ENCODE data around the gene SLC22A17.

GRCh38 chr14:23358042-23358441 is 5.4 kb upstream of the SLC22A17 start:
- no peak for TF ChIP-seq CTCF (IDR thresholded peaks at IDR 0.05; ENCODE audit: low read depth, low read length, missing input control)
- no peak for TF ChIP-seq RXRA (IDR thresholded peaks at IDR 0.05)
- TF ChIP-seq GABPA (IDR thresholded peaks at IDR 0.05 in 1 of 2, conservative IDR thresholded peaks at IDR 0.05 in 1 of 2) = no peak
- no peak for TF ChIP-seq SP1 (IDR thresholded peaks at IDR 0.05)
- no peak for TF ChIP-seq YY1 (IDR thresholded peaks at IDR 0.05)
- no peak for TF ChIP-seq JUND (IDR thresholded peaks at IDR 0.05)
- no peak for TF ChIP-seq MAX (IDR thresholded peaks at IDR 0.05)
